Chondrocyte (in vitro differentiated cells): ENCODE measurements around the gene HGS. TPM values are rescaled to one million over a fixed set of nuclear protein-coding genes. Genes with fewer than 3 reads are reported as not detected.

Source experiments
- DNase-seq: peaks from one replicate; pipeline ENCODE4 v3.0.0; 2021; ENCODE audit warnings: mixed read lengths, low spot score
- H3K27ac Mint-ChIP-seq: one replicate; pipeline ENCODE4 v1.8.0; 2021; ENCODE audit warnings: mild to moderate bottlenecking, moderate library complexity, mixed read lengths; ENCODE audit not compliant: unreplicated experiment
- H3K27me3 Mint-ChIP-seq: 2 replicates; pipeline ENCODE4 v1.8.0; 2021; ENCODE audit warnings: low read depth, mixed read lengths
- H3K36me3 Mint-ChIP-seq: 2 replicates; pipeline ENCODE4 v1.8.0; 2021; ENCODE audit warnings: low read depth, mixed read lengths
- H3K4me1 Mint-ChIP-seq: 2 replicates; pipeline ENCODE4 v1.8.0; 2021; ENCODE audit warnings: low read depth, mild to moderate bottlenecking, mixed read lengths
- H3K4me3 Mint-ChIP-seq: one replicate; pipeline ENCODE4 v1.8.0; 2021; ENCODE audit warnings: mild to moderate bottlenecking, moderate library complexity, mixed read lengths; ENCODE audit not compliant: unreplicated experiment
- H3K9me3 Mint-ChIP-seq: 2 replicates; pipeline ENCODE4 v1.8.0; 2021; ENCODE audit warnings: low read depth, mixed read lengths
- CTCF ChIP-seq: fragments of 200-600 bp; sonication (generic); IDR thresholded peaks from 2 replicates; pipeline ENCODE4 v1.5.0; 2021; ENCODE audit warnings: antibody characterized with exemption, mild to moderate bottlenecking, moderate library complexity
- total RNA-seq: library from RNA; stranded (reverse); gene quantifications from 3 replicates; pipeline ENCODE4 v1.2.1, GENCODE V29; 2021

The HGS gene
- total RNA-seq, 1 donor from 2014 or later = 87.4 TPM

- TF ChIP-seq CTCF = no peak
- H3K27me3 Mint-ChIP-seq = no peaks in the 10 kb centered on the region
- H3K4me3 Mint-ChIP-seq = no peak overlapping the region
- peaks cover 7% of the 10 kb centered on the region for H3K4me1 Mint-ChIP-seq
- no peak overlapping the region for H3K27ac Mint-ChIP-seq
- H3K36me3 Mint-ChIP-seq = peaks cover 1% of the 10 kb centered on the region
- no peaks in the 10 kb centered on the region for H3K9me3 Mint-ChIP-seq
- no peak for DNase-seq
Observed at GRCh38 chr17:81717766-81718089, 33.9 kb downstream of the HGS start.

- no peak for TF ChIP-seq CTCF
- no peak overlapping the region for H3K4me3 Mint-ChIP-seq
- H3K36me3 Mint-ChIP-seq = peaks cover 1% of the 10 kb centered on the region
- H3K9me3 Mint-ChIP-seq = no peaks in the 10 kb centered on the region
- DNase-seq = peak; percentile 92
- H3K27me3 Mint-ChIP-seq = peaks cover 7% of the 10 kb centered on the region
- H3K27ac Mint-ChIP-seq = no peak overlapping the region
- H3K4me1 Mint-ChIP-seq = peaks cover 8% of the 10 kb centered on the region
Observed at GRCh38 chr17:81719410-81720266, 35.8 kb downstream of the HGS start.

- H3K27me3 Mint-ChIP-seq = peaks cover 7% of the 10 kb centered on the region
- DNase-seq = no peak
- peaks cover 8% of the 10 kb centered on the region for H3K4me1 Mint-ChIP-seq
- no peaks in the 10 kb centered on the region for H3K9me3 Mint-ChIP-seq
- no peak overlapping the region for H3K4me3 Mint-ChIP-seq
- peaks cover 1% of the 10 kb centered on the region for H3K36me3 Mint-ChIP-seq
- no peak for TF ChIP-seq CTCF
- no peak overlapping the region for H3K27ac Mint-ChIP-seq
Observed at GRCh38 chr17:81720267-81721071, 36.7 kb downstream of the HGS start.

- Mint-ChIP-seq H3K9me3 (no peaks in the 10 kb centered on the region), H3K27me3 (peaks cover 7% of the 10 kb centered on the region), H3K27ac (no peak overlapping the region), H3K36me3 (peaks cover 1% of the 10 kb centered on the region), H3K4me3 (no peak overlapping the region), H3K4me1 (peaks cover 8% of the 10 kb centered on the region)
- DNase-seq = no peak
- TF ChIP-seq CTCF = no peak
Observed at GRCh38 chr17:81722184-81723120, 38.6 kb downstream of the HGS start.
